ENCODE data around the gene TRIM51G.
"Not testable (repeated sequence)": the region's sequence is repeated elsewhere in the genome, so short reads cannot be mapped to it uniquely, and the experiment has no call there.

Gene TRIM51G, protein sequence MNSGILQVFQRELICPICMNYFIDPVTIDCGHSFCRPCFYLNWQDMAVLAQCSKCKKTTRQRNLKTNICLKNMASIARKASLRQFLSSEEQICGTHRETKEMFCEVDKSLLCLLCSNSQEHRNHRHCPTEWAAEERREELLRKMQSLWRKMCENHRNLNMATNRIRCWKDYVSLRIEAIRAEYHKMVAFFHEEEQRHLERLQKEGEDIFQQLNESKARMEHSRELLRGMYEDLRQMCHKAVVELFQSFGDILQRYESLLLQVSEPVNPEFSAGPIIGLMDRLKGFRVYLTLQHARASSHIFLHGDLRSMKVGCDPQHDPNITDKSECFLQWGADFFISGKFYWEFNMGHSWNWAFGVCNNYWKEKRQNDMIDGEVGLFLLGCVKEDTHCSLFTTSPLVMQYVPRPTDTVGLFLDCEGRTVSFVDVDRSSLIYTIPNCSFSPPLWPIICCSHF

DNA sequence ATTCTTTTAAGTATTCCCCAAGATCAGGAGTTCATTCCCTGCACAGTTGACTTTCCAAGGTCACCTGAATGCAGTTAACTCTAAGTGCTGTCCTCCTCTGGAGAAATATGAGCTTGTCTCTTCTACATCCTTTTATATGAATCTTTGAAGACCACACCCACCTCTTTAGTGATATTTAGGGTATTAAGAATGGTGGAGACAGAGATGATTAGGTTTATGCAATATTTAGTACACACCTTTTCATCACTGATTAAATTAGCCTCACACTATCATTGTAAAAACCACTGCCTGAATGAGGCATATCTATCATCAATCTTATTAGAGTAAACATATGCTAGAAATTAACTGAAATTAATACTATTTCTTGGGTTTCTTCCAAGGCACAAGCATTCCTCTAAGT is at the start of gene TRIM51G:
TSS of gene TRIM51G (minus strand) at position 101 of the 400 bp plus-strand sequence. CDS start 2,190 bp downstream, outside the sequence.
- H3K4me3 ChIP-seq (ENCODE audit: low read length); DNase-seq (ENCODE audit: low read depth): not testable (repeated sequence)

DNA sequence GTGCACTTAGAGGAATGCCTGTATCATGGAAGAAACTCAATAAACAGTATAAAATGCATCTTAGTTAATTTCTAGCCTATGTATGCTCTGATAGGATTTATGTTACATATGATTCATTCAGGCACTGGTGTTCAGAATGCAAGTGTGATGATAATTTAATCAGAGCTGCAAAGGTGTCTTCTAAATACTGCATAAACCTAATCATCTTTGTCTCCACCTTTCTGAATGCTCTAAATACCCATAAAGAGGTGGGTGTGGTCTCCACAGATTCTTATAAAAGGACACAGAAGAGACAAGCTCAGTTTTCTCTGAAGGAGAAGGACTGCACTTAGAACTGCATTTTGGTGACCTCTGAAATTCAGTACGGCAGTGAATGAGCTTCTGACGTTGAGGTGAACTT is 44.8 kb upstream of the TRIM51G start, which contains the start of gene TRIM49B:
TSS of gene TRIM49B (plus strand) at position 301 of the 400 bp plus-strand sequence. CDS start 2,777 bp downstream, outside the sequence.
- not testable (repeated sequence) for DNase-seq (ENCODE audit: low read depth); H3K4me3 ChIP-seq (ENCODE audit: low read length)

DNA sequence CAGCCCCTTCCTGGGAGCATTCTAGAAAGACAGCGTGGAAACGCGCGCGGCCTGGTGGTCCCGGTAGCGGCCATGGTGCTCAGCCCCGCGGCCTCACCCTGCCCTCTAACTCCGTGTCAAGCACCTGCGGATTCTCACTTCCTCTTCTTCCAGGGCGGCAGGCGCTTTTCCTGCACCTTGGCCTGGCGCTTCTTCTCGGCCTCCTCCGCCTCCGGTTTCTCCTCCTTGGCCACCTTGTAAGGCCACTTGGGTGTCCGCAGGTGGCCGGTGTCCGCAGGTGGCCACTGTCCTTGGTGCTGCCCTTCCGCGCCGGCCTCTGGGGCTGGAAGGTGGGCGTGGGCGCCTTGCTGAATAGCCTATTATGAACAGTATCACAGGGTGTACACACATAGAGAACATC is 15.1 kb downstream of the TRIM51G start:
- not testable (repeated sequence) for DNase-seq (ENCODE audit: low read depth); H3K4me3 ChIP-seq (ENCODE audit: low read length)

DNA sequence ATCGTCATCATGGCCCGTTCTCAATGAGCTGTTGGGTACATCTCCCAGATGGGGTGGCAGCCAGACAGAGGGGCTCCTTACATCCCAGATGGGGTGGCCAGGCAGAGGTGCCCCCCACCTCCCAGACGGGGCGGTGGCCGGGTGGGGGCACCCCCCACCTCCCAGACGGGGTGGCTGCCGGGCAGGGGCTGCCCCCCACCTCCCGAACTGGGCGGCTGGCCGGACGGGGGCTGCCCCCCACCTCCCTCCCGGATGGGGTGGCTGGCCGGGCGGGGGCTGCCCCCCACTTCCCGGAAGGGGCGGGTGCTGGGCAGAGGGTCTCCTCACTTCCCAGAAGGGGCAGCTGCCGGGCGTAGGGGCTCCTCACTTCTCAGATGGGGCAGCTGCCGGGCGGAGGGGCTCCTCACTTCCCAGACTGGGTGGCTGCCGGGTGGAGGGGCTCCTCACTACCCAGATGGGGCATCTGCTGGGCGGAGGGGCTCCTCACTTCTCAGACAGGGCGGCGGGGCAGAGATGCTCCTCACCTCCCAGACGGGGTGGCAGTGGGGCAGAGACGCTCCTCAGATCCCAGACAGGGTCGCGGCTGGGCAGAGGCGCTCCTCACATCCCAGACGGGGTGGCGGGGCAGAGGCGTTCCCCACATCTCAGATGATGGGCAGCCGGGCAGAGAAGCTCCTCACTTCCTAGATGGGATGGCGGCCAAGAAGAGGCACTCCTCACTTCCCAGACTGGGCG is 28.2 kb downstream of the TRIM51G start:
- not testable (repeated sequence) for DNase-seq (ENCODE audit: low read depth); H3K4me3 ChIP-seq (ENCODE audit: low read length)

DNA sequence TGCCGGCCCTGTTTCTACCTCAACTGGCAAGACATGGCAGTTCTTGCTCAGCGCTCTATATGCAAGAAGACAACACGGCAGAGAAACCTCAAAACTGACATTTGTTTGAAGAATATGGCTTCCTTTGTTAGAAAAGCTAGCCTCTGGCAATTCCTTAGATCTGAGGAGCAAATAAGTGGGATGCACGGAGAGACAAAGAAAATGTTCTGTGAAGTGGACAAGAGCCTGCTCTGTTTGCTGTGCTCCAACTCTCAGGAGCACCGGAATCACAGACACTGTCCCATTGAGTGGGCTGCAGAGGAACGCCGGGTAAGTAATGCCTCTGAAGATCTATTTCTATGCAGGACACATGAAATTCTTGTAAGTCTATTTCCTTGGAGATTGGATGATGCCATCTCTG is 37.9 kb downstream of the TRIM51G start:
- DNase-seq (ENCODE audit: low read depth); H3K4me3 ChIP-seq (ENCODE audit: low read length): not testable (repeated sequence)

All from AG10803 (cell line).